Liver (tissue), 3 donors: ENCODE results near the gene FAM89A.

Source experiments
- EGR1 ChIP-seq, 2 donors: IDR thresholded peaks; 2 replicates each; pipeline ENCODE4 v1.6.1; 2016 to 2018; ENCODE audit warnings: antibody characterized with exemption in 2 of 2, low read depth in 2 of 2
- FOXA1 ChIP-seq: IDR thresholded peaks from 2 replicates; pipeline ENCODE4 v1.6.1; 2016; ENCODE audit warnings: antibody characterized with exemption
- GABPA ChIP-seq, 2 donors: IDR thresholded peaks in 1 of 2; conservative IDR thresholded peaks in 1 of 2; 2 replicates each; pipeline ENCODE4 v1.6.1; 2016; ENCODE audit warnings: antibody characterized with exemption in 2 of 2, mild to moderate bottlenecking in 1 of 2, moderate library complexity in 1 of 2
- JUND ChIP-seq, 2 donors: IDR thresholded peaks; 2 replicates each; pipeline ENCODE4 v1.6.1; 2016; ENCODE audit warnings: antibody characterized with exemption in 2 of 2
- NR2F2 ChIP-seq: IDR thresholded peaks from 2 replicates; pipeline ENCODE4 v1.6.1; 2016; ENCODE audit warnings: antibody characterized with exemption
- RAD21 ChIP-seq, 2 donors: IDR thresholded peaks; 2 replicates each; pipeline ENCODE4 v1.6.1; 2016; ENCODE audit warnings: antibody characterized with exemption in 2 of 2, mild to moderate bottlenecking in 2 of 2
- RXRA ChIP-seq, 2 donors: IDR thresholded peaks; 2 replicates each; pipeline ENCODE4 v1.6.1; 2017 to 2018; ENCODE audit warnings: antibody characterized with exemption in 2 of 2, mild to moderate bottlenecking in 1 of 2
- TAF1 ChIP-seq: conservative IDR thresholded peaks from 2 replicates; pipeline ENCODE4 v1.6.1; 2016; ENCODE audit warnings: antibody characterized with exemption, mild to moderate bottlenecking
- YY1 ChIP-seq: IDR thresholded peaks from 2 replicates; pipeline ENCODE4 v1.6.1; 2016; ENCODE audit warnings: antibody characterized with exemption, mild to moderate bottlenecking
- TF ChIP-seq, protein P1 (sequence below): fragments of 150-350 bp; IDR thresholded peaks from 2 replicates; pipeline ENCODE4 v1.5.1; 2017; ENCODE audit warnings: improper control_type of control experiment, low read depth, low read length; ENCODE audit not compliant: missing input control
- TF ChIP-seq, protein P2 (sequence below): IDR thresholded peaks from 2 replicates; pipeline ENCODE4 v1.6.1; 2016; ENCODE audit warnings: antibody characterized with exemption
- TF ChIP-seq, protein P3 (sequence below): IDR thresholded peaks from 2 replicates; pipeline ENCODE4 v1.6.1; 2016; ENCODE audit warnings: antibody characterized with exemption
- TF ChIP-seq, protein P4 (sequence below): IDR thresholded peaks from 2 replicates; pipeline ENCODE4 v1.6.1; 2016; ENCODE audit warnings: antibody characterized with exemption
- donor health status: healthy.
- donor health status: healthy.

DNA sequence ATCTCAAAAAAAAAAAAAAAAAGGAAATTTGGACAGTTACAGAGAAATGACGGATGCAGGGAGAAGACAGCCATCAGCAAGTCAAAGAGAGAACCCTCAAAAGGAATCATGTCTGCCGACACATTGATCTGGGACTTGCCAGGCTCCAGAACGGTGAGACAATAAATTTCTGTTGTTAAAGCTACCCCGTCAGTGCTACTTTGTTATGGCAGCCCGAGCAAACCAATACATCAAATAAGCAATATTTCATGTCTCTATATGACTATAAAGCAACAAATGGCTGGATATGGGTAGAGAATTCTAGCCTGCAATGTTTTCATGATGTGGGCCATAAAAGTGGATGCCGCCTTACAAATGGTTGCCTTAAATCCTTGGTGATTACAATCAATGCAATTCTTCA is 23.3 kb upstream of the FAM89A start:
- TF ChIP-seq, protein P1, sequence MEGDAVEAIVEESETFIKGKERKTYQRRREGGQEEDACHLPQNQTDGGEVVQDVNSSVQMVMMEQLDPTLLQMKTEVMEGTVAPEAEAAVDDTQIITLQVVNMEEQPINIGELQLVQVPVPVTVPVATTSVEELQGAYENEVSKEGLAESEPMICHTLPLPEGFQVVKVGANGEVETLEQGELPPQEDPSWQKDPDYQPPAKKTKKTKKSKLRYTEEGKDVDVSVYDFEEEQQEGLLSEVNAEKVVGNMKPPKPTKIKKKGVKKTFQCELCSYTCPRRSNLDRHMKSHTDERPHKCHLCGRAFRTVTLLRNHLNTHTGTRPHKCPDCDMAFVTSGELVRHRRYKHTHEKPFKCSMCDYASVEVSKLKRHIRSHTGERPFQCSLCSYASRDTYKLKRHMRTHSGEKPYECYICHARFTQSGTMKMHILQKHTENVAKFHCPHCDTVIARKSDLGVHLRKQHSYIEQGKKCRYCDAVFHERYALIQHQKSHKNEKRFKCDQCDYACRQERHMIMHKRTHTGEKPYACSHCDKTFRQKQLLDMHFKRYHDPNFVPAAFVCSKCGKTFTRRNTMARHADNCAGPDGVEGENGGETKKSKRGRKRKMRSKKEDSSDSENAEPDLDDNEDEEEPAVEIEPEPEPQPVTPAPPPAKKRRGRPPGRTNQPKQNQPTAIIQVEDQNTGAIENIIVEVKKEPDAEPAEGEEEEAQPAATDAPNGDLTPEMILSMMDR, result no peak
- TF ChIP-seq, protein P2, sequence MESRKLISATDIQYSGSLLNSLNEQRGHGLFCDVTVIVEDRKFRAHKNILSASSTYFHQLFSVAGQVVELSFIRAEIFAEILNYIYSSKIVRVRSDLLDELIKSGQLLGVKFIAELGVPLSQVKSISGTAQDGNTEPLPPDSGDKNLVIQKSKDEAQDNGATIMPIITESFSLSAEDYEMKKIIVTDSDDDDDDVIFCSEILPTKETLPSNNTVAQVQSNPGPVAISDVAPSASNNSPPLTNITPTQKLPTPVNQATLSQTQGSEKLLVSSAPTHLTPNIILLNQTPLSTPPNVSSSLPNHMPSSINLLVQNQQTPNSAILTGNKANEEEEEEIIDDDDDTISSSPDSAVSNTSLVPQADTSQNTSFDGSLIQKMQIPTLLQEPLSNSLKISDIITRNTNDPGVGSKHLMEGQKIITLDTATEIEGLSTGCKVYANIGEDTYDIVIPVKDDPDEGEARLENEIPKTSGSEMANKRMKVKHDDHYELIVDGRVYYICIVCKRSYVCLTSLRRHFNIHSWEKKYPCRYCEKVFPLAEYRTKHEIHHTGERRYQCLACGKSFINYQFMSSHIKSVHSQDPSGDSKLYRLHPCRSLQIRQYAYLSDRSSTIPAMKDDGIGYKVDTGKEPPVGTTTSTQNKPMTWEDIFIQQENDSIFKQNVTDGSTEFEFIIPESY, result no peak
- TF ChIP-seq EGR1 (IDR thresholded peaks at IDR 0.05; ENCODE audit: low read depth in 2 of 2) (no peak), RAD21 (IDR thresholded peaks at IDR 0.05) (no peak), JUND (IDR thresholded peaks at IDR 0.05) (no peak), RXRA (IDR thresholded peaks at IDR 0.05) (no peak), GABPA (IDR thresholded peaks at IDR 0.05 in 1 of 2, conservative IDR thresholded peaks at IDR 0.05 in 1 of 2) (no peak), TAF1 (no peak), YY1 (no peak), FOXA1 (no peak), NR2F2 (no peak)
- TF ChIP-seq, protein P3, sequence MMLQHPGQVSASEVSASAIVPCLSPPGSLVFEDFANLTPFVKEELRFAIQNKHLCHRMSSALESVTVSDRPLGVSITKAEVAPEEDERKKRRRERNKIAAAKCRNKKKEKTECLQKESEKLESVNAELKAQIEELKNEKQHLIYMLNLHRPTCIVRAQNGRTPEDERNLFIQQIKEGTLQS, result no peak
- TF ChIP-seq, protein P4, sequence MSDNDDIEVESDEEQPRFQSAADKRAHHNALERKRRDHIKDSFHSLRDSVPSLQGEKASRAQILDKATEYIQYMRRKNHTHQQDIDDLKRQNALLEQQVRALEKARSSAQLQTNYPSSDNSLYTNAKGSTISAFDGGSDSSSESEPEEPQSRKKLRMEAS, result no peak
